GM18867 (cell line): ENCODE measurements around the gene RPL10L.

Experiments
- ATAC-seq: cut with Tn5 transposase; IDR thresholded peaks from one replicate; pipeline ENCODE4 v1.9.1; 2021; ENCODE audit warnings: mild to moderate bottlenecking, moderate library complexity; ENCODE audit not compliant: unreplicated experiment

The RPL10L gene

GRCh38 chr14:46651526-46652144, at the start of gene RPL10L:
RPL10L (minus strand) TSS chr14:46651781; CDS start chr14:46651736, 45 bp downstream.
- ATAC-seq = no peak

DNA sequence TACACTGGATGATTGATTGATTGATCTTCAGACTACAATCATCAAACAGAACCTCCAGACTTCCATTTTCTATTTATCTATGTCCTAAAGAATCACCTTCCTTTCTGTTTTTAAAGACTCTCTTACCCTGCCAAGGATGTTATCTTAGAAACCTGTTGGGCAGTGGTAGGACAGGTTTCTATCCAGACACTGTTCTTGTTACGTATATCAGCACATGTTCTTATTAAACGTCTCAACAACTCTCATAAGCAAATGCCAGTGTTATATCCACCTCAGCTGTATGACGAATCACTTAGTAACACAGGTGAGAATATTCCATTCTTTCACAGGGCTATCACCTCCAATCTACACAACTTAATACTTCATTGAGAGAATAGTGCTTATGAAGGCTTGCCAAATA, 40.2 kb upstream of the RPL10L start:
- no peak for ATAC-seq

- no peak for ATAC-seq
Observed at GRCh38 chr14:46686652-46687051, 35.1 kb upstream of the RPL10L start.

- no peak for ATAC-seq
Observed at GRCh38 chr14:46672128-46672527, 20.5 kb upstream of the RPL10L start.

DNA sequence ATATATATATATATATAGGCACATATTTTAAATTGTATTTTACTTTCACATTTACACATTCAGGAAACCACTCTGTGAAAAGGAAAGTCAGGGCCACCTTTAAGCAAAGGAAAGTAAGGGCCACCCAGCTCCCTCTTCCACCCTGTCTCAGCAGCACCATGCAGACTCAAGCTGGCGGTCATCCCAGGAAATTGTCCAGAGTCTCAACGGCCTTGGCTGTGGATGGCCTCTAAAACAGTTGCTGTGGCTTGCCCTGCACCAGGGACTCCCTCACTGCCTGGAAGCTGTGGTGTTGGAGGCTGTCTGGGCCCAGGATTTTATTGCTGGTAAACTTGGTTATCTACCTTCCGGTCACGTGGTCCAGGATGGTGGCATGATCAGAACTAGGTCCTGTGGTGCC, 11.8 kb upstream of the RPL10L start:
- no peak for ATAC-seq

GRCh38 chr14:46661728-46662127, 10.1 kb upstream of the RPL10L start:
- no peak for ATAC-seq

GRCh38 chr14:46653031-46653755, 1.6 kb upstream of the RPL10L start:
- no peak for ATAC-seq

DNA sequence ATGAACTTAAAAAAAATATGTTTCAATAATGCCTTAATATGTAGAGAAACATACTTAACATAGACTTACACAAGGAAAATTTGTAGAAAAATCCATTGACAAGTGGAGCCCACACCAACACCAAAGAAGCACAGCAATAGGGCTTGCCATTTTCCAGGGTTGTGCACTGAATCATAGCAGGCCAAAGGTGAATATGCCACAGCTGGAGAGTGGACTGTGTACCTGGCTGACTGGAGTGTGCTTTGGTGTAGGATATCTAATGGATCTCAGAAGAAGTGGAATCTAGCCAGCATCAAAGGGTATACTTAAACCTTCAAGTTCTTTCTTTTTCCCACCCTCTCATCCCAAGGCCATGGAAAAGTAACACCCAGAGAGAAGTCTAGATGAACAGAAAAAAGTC, 4.8 kb downstream of the RPL10L start:
- ATAC-seq = no peak

DNA sequence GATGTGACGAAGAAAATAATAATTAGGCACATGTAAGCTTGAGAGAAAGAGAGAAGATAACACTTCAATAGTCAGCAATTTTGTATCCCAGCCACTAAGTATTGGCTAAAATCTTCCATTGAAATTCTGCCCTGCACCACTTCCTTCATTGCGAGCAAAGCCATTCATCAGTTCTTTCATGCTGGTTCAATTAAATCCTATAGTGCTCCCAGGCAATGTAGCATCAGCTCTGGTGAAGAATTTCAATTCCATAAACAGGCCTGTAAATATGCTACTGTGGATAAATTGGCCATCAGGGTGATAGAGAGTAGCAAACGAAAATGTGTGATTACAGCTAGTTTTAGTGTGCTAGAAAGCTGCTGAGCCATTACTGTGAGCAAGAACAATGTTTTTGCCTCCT, 24.7 kb downstream of the RPL10L start:
- ATAC-seq = no peak
